Measurements from ENCODE around the gene ZNF322.
"Not testable (repeated sequence)": the region's sequence is repeated elsewhere in the genome, so short reads cannot be mapped to it uniquely, and the experiment has no call there.

ZNF322 gene

GRCh38 chr6:26659042-26659999 lies at the start of gene ZNF322:
TSS of gene ZNF322 (minus strand) at chr6:26659746. CDS start at chr6:26638553, 21,193 bp downstream.
- DNase-seq (ENCODE audit: low read depth) = peak; percentile 76

- DNase-seq (ENCODE audit: low read depth) = not testable (repeated sequence)
These were observed 46.2 kb upstream of the ZNF322 start for GRCh38 chr6:26705780-26706179.

GRCh38 chr6:26705352-26705751 lies 45.8 kb upstream of the ZNF322 start:
- DNase-seq (ENCODE audit: low read depth) = not testable (repeated sequence)

GRCh38 chr6:26701023-26701747 lies 41.6 kb upstream of the ZNF322 start:
- not testable (repeated sequence) for DNase-seq (ENCODE audit: low read depth)

- DNase-seq (ENCODE audit: low read depth) = not testable (repeated sequence)
These were observed 38.0 kb upstream of the ZNF322 start for GRCh38 chr6:26697496-26697895.

GRCh38 chr6:26689324-26689947 lies 29.9 kb upstream of the ZNF322 start:
- DNase-seq (ENCODE audit: low read depth) = not testable (repeated sequence)

GRCh38 chr6:26682435-26683042 lies 23.0 kb upstream of the ZNF322 start:
- not testable (repeated sequence) for DNase-seq (ENCODE audit: low read depth)

- DNase-seq (ENCODE audit: low read depth) = not testable (repeated sequence)
These were observed 13.7 kb upstream of the ZNF322 start for GRCh38 chr6:26673287-26673686.

- not testable (repeated sequence) for DNase-seq (ENCODE audit: low read depth)
These were observed 11.0 kb upstream of the ZNF322 start for GRCh38 chr6:26670558-26670957.

- not testable (repeated sequence) for DNase-seq (ENCODE audit: low read depth)
These were observed 10.5 kb upstream of the ZNF322 start for GRCh38 chr6:26670003-26670402.

GRCh38 chr6:26660000-26660361 lies 435 bp upstream of the ZNF322 start:
- no peak for DNase-seq (ENCODE audit: low read depth)

- no peak for DNase-seq (ENCODE audit: low read depth)
These were observed 2.3 kb downstream of the ZNF322 start for GRCh38 chr6:26657256-26657655.

GRCh38 chr6:26653007-26653406 lies 6.5 kb downstream of the ZNF322 start:
- DNase-seq (ENCODE audit: low read depth) = no peak

- no peak for DNase-seq (ENCODE audit: low read depth)
These were observed 8.3 kb downstream of the ZNF322 start for GRCh38 chr6:26651133-26651781.

GRCh38 chr6:26646074-26646473 lies 13.5 kb downstream of the ZNF322 start:
- DNase-seq (ENCODE audit: low read depth) = no peak

GRCh38 chr6:26640806-26641205 lies 18.7 kb downstream of the ZNF322 start:
- DNase-seq (ENCODE audit: low read depth) = no peak

- DNase-seq (ENCODE audit: low read depth) = no peak
These were observed 30.2 kb downstream of the ZNF322 start for GRCh38 chr6:26629359-26629758.

GRCh38 chr6:26627843-26628242 lies 31.7 kb downstream of the ZNF322 start:
- no peak for DNase-seq (ENCODE audit: low read depth)

- DNase-seq (ENCODE audit: low read depth) = no peak
These were observed 35.0 kb downstream of the ZNF322 start for GRCh38 chr6:26624557-26624956.

- no peak for DNase-seq (ENCODE audit: low read depth)
These were observed 36.1 kb downstream of the ZNF322 start for GRCh38 chr6:26623339-26623859.
